GM19467 (cell line): ENCODE measurements around the gene TAMALIN.

Source experiments
- ATAC-seq: cut with Tn5 transposase; IDR thresholded peaks from one replicate; pipeline ENCODE4 v1.9.1; 2021; ENCODE audit warnings: mild to moderate bottlenecking, moderate library complexity; ENCODE audit not compliant: unreplicated experiment

TAMALIN gene

GRCh38 chr12:52011602-52012214 lies 5.0 kb downstream of the TAMALIN start:
- no peak for ATAC-seq

GRCh38 chr12:52013626-52014310 lies 7.0 kb downstream of the TAMALIN start:
- ATAC-seq = no peak

- ATAC-seq = no peak
Observed at GRCh38 chr12:52014567-52015530, 8.1 kb downstream of the TAMALIN start.

- ATAC-seq = no peak
Observed at GRCh38 chr12:52015532-52016041, 8.8 kb downstream of the TAMALIN start.

- ATAC-seq = no peak
Observed at GRCh38 chr12:52018433-52019112, 11.8 kb downstream of the TAMALIN start.

GRCh38 chr12:52019113-52019770 lies 12.5 kb downstream of the TAMALIN start:
- ATAC-seq = no peak

GRCh38 chr12:52020539-52021336 lies 14.0 kb downstream of the TAMALIN start:
- ATAC-seq = no peak

GRCh38 chr12:52022841-52023181 lies 16.1 kb downstream of the TAMALIN start:
- no peak for ATAC-seq

GRCh38 chr12:52023182-52023975 lies 16.6 kb downstream of the TAMALIN start:
- no peak for ATAC-seq

- ATAC-seq = no peak
Observed at GRCh38 chr12:52023976-52024688, 17.4 kb downstream of the TAMALIN start.

- no peak for ATAC-seq
Observed at GRCh38 chr12:52024845-52025230, 18.1 kb downstream of the TAMALIN start.

GRCh38 chr12:52026263-52026662 lies 19.5 kb downstream of the TAMALIN start:
- ATAC-seq = no peak

- no peak for ATAC-seq
Observed at GRCh38 chr12:52027085-52027843, 20.5 kb downstream of the TAMALIN start.

GRCh38 chr12:52029685-52030084 lies 22.9 kb downstream of the TAMALIN start:
- no peak for ATAC-seq

- ATAC-seq = no peak
Observed at GRCh38 chr12:52032446-52032803, 25.7 kb downstream of the TAMALIN start.

- ATAC-seq = peak; percentile 88
Observed at GRCh38 chr12:52032804-52033445, 26.2 kb downstream of the TAMALIN start.
